HG03039 (cell line): ENCODE data around the gene SPTSSB.

ENCODE experiments used
- ATAC-seq: cut with Tn5 transposase; IDR thresholded peaks from one replicate; pipeline ENCODE4 v1.9.1; 2021; ENCODE audit warnings: mild to moderate bottlenecking, moderate library complexity; ENCODE audit not compliant: unreplicated experiment

The SPTSSB gene

GRCh38 chr3:161339517-161340500 lies 31.5 kb downstream of the SPTSSB start:
- no peak for ATAC-seq

GRCh38 chr3:161337311-161337710 lies 34.0 kb downstream of the SPTSSB start:
- ATAC-seq = no peak

DNA sequence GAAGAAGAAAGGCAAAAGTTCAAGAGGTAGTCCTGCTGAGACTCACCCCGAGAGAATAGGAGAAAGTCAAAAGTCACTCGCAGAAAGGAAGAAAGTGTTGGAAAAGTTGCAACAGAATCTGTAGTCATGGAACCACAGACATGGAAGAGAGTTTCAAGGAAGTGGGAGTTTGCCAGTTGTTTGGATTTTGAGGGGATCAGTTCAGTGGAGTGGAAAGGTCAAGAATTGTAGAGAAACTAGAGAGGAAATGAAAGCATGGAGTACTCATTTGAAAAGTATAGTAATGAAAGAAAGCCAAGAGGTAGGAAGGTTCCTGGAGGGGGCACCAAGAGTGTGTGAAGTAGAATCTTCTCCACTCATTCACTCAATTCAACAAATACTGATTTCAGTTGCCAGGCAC lies 34.7 kb downstream of the SPTSSB start:
- no peak for ATAC-seq

GRCh38 chr3:161333696-161334095 lies 37.6 kb downstream of the SPTSSB start:
- no peak for ATAC-seq

- ATAC-seq = no peak
Observed at GRCh38 chr3:161332792-161333191, 38.5 kb downstream of the SPTSSB start.

GRCh38 chr3:161325059-161325458 lies 46.3 kb downstream of the SPTSSB start:
- ATAC-seq = no peak

- no peak for ATAC-seq
Observed at GRCh38 chr3:161323926-161324621, 47.2 kb downstream of the SPTSSB start.

DNA sequence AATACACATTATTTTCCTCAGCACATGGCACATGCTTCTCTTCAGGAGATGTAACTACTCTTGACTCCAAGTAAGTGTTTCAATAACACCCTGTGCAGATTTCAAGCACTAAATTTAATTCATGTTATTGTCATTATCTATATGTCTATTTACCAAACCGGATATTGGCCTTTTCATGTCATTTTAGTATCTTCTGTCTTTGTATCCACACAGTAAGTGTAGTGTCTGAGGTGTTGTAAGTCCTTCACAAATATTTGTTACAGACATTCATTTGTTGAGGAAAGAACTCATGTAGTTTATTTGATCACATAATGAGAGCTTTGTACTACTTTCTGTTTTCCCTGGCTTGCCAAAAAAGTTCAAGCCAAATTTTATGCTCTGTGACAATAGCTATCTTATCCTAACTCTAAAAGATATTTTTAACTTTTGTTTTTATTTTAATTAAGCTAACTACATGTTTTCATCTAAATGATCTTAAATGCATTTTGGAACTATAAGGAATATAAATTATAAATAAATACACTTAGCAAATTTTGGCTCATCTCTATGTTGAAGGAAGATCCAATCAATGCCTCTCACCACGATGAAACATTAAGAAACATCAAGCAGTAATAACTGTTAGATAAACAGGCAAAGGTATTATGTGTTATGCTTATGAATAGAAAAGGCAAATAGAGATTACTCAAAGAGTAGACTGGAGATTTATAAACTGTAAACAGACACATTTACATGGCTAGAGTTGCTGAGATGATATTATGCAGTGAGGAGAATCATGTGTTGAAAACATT lies 48.3 kb downstream of the SPTSSB start:
- ATAC-seq = no peak

GRCh38 chr3:161320837-161321236 lies 50.5 kb downstream of the SPTSSB start:
- no peak for ATAC-seq

DNA sequence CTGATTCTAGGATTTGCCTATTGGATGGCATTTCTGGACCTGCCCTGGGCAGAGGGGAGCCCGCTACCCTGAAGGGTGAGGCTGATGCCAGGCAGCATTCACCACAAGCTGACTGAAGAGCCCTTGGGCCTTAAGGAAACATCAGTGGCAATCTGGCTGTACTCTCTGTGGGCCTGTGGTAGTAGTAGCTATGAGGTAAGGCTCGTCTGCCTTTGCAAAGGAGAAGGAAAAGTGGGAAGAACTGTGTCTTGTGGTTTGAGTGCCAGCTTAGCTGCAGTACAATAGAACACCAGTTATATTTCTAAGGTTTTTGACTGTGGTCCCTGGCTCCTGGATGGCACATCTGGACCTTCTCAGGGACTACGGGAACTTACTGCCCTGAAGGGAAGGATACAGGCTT lies 51.5 kb downstream of the SPTSSB start:
- ATAC-seq = no peak

DNA sequence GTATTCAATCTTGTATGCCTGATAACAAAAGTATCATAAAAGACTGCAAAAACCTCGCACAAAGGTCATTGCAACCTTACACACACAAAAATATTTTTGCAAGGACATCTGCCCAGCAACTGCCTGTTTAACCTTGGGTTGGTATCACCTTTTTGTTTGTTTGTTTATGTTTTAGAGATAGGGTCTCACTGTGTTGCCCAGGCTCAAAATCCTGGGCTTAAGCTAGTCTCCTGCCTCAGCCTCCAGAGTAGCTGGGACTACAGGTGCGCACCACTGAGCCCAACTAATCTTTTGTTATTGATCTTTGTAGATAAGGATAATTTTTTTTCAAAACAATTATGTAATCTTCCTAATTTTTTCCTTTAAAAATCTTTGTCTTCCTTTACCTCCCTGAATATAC lies 54.2 kb downstream of the SPTSSB start:
- no peak for ATAC-seq

DNA sequence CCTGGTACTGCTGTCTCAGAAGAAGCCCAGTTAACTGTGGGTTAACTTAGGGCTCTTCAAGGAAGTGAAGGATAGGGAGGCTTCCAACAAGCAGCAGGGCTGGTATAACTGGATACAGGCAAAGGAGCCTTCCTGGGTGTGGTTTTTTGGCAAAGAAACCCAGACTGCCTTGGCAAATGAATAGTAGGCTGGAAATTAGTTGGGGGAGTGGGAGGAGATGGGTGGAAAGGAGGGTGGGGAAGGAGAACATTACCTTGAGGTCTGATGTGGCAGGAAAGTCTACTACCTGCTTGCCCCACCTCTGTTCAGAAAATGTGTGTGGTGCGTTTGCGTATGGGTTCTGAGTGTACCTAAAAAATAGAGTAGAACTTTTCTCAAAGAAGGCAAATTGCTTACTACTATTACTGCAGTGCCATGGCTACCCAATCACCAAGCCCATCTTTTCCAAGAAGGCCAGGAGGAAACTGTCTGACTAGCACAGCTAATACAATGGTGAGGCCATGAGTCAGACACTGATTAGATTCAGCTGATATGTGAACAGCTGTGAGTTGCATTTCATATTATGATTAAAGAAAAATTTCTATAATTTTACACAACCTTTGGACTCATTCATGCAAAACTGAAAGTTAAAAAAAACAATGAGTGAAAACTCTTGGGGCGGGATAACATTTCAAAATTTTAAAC lies 55.2 kb downstream of the SPTSSB start:
- no peak for ATAC-seq

- ATAC-seq = peak; percentile 73
Observed at GRCh38 chr3:161314836-161315395, 56.4 kb downstream of the SPTSSB start.

DNA sequence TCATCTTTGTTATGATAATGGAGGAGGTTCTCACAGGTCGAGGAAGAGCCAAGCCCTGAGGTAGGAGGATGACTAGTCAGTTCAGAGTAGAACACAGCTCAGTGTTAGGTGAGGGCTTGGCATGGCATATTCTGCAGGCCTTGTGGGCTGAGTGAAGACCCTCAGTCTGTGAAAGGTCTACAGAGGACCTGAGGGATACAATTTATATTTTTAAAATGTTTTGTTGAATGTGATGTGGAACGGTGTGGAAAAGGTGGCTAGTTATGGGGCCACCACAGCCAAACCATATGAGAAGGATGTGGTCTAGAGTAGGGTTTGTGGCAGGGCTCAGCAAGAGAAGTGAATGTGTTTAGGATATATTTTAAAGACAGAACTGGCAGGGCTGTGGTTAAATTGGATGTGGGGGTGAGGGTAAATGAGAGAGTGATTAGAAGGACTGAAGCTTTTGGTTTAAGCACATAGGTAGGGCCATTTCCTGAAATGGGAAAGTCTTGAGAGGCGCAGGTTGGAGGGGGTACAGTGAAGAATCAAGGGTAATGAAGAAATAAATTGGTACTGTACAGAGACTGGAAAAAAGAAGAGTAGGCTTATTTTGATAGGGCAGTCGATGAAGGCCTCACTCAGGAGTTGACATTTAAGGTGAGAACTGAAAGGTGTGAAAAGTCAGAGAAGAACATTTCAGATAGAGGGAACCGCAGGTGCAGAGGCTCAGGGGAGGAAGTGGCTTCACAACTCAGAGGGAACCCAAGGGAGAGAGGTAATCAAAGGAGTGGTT lies 60.5 kb downstream of the SPTSSB start:
- ATAC-seq = peak; percentile 55

DNA sequence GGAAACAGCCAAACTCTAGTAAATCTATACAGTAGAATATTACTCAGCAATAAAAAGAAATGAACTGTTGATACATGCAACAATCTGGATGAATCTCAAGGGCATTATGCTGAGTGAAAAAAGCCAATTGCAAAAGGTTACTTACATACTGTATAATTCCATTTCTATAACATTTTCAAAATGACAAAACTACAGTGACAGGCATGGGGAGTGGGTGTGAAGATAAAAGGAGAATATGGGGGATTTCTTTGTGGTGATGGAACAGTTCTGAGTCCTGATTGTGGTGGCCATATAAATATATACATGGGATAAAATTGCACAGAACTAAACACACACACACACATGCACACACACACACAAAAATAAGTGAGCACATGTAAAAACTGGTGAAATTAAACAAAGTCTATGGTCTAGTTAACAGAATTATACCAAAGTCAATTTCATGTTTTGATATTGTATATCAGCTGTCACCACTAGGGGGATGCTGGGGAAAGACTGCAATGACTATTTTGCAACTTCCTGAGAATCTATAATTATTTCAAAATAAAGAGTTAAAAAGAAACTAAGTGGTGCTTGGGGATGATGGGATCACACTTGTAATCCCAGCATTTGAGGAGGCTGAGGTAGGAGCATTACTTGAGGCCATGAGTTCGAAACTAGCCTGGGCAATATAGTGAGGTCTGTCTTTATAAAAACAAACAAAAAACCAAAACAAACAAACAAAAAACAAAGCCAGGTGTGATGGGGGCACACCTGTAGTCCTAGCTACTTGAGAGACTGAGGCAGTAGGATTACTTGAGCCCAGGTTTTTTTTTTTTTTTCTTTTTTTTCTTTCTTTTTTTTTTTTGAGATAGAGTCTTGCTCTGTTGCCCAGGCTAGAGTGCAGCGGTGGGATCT lies 66.0 kb downstream of the SPTSSB start:
- no peak for ATAC-seq

- no peak for ATAC-seq
Observed at GRCh38 chr3:161296814-161297213, 74.5 kb downstream of the SPTSSB start.

GRCh38 chr3:161295325-161295724 lies 76.0 kb downstream of the SPTSSB start:
- no peak for ATAC-seq
